Neuronal stem cell (in vitro differentiated cells): Measurements from ENCODE around the gene S1PR2.
"Not testable (repeated sequence)": the region's sequence is repeated elsewhere in the genome, so short reads cannot be mapped to it uniquely, and the experiment has no call there.

Experiments used
- DNase-seq: peaks from one replicate; pipeline ENCODE4 v3.0.0-alpha.2; 2013; ENCODE audit warnings: low spot score
- H2AFZ ChIP-seq: one replicate; pipeline ENCODE4 v1.6.1; 2013; ENCODE audit warnings: mild to moderate bottlenecking, low read length, inconsistent platforms
- H2AK5ac ChIP-seq: 2 replicates; pipeline ENCODE4 v1.6.1; 2013; ENCODE audit warnings: low read depth, mild to moderate bottlenecking, inconsistent platforms, low read length, moderate library complexity, mixed read lengths
- H2BK120ac ChIP-seq: 2 replicates; pipeline ENCODE4 v1.6.1; 2013; ENCODE audit warnings: low read depth, mild to moderate bottlenecking, inconsistent platforms, low read length, moderate library complexity, mixed read lengths
- H2BK12ac ChIP-seq: one replicate; pipeline ENCODE4 v1.6.1; 2013; ENCODE audit warnings: low read length, inconsistent platforms
- H2BK15ac ChIP-seq: 2 replicates; pipeline ENCODE4 v1.6.1; 2013; ENCODE audit warnings: mild to moderate bottlenecking, low read length, inconsistent platforms, mixed read lengths
- H2BK5ac ChIP-seq: one replicate; pipeline ENCODE4 v1.6.1; 2013; ENCODE audit warnings: inconsistent platforms, mild to moderate bottlenecking, low read length, moderate library complexity
- H3K14ac ChIP-seq: one replicate; pipeline ENCODE4 v1.6.1; 2013; ENCODE audit warnings: low read length, inconsistent platforms
- H3K18ac ChIP-seq: 2 replicates; pipeline ENCODE4 v1.6.1; 2013; ENCODE audit warnings: low read length, inconsistent platforms
- H3K23ac ChIP-seq: 2 replicates; pipeline ENCODE4 v1.6.1; 2013; ENCODE audit warnings: low read depth, mild to moderate bottlenecking, mixed read lengths, low read length, inconsistent platforms; ENCODE audit not compliant: poor library complexity
- H3K27ac ChIP-seq: replicated peaks from 3 replicates; pipeline ENCODE4 v1.5.1; 2013; ENCODE audit warnings: low read length, inconsistent platforms
- H3K27me3 ChIP-seq, 3 experiments: 2 replicates each; pipeline ENCODE4 v1.6.1; 2013; ENCODE audit warnings: low read length in 3 of 3, mild to moderate bottlenecking in 2 of 3, inconsistent platforms in 1 of 3, low read depth in 1 of 3, mixed read lengths in 1 of 3, moderate library complexity in 1 of 3; ENCODE audit not compliant: control insufficient read depth in 3 of 3, insufficient read depth in 3 of 3
- H3K36me3 ChIP-seq, 2 donors: replicated peaks in 1 of 2; 2 replicates each; pipeline ENCODE4 v1.6.1; 2013; ENCODE audit warnings: low read length in 2 of 2; ENCODE audit not compliant: control insufficient read depth in 2 of 2, insufficient read depth in 2 of 2
- H3K4ac ChIP-seq: 2 replicates; pipeline ENCODE4 v1.6.1; 2013; ENCODE audit warnings: inconsistent platforms, mild to moderate bottlenecking, low read length, moderate library complexity
- H3K4me1 ChIP-seq, 2 donors: 1 replicate in 1 of 2; 2 replicates in 1 of 2; pipeline ENCODE4 v1.6.1; 2013; ENCODE audit warnings: low read length in 2 of 2, low read depth in 1 of 2; ENCODE audit not compliant: control insufficient read depth in 2 of 2, insufficient read depth in 1 of 2
- H3K4me2 ChIP-seq: one replicate; pipeline ENCODE4 v1.6.1; 2013; ENCODE audit warnings: mild to moderate bottlenecking, low read length, inconsistent platforms; ENCODE audit not compliant: insufficient read depth, poor library complexity, severe bottlenecking
- H3K4me3 ChIP-seq, 2 donors: 2 replicates each; pipeline ENCODE4 v1.5.1; 2013; ENCODE audit warnings: low read length in 2 of 2, mild to moderate bottlenecking in 2 of 2, inconsistent platforms in 1 of 2, moderate library complexity in 1 of 2
- H3K79me1 ChIP-seq: one replicate; pipeline ENCODE4 v1.6.1; 2013; ENCODE audit warnings: low read depth, mild to moderate bottlenecking, inconsistent platforms, low read length, moderate library complexity
- H3K9ac ChIP-seq: one replicate; pipeline ENCODE4 v1.6.1; 2013; ENCODE audit warnings: mild to moderate bottlenecking, low read depth, low read length, inconsistent platforms; ENCODE audit not compliant: poor library complexity
- H3K9me3 ChIP-seq, 2 donors: replicated peaks in 1 of 2; 2 replicates each; pipeline versions ENCODE3 to v1.6.1; 2013; ENCODE audit warnings: low read length in 2 of 2, mild to moderate bottlenecking in 2 of 2, inconsistent platforms in 1 of 2, low read depth in 1 of 2, mixed read lengths in 1 of 2, moderate library complexity in 1 of 2; ENCODE audit not compliant: control insufficient read depth in 2 of 2, insufficient read depth in 1 of 2
- H4K8ac ChIP-seq: one replicate; pipeline ENCODE4 v1.6.1; 2013; ENCODE audit warnings: low read depth, mild to moderate bottlenecking, inconsistent platforms, low read length, moderate library complexity
- H4K91ac ChIP-seq: one replicate; pipeline ENCODE4 v1.6.1; 2013; ENCODE audit warnings: low read length, low read depth, mild to moderate bottlenecking, inconsistent platforms; ENCODE audit not compliant: poor library complexity
- WGBS, 2 donors: extraction: QIAGEN DNeasy Blood & Tissue Kit; methylation state at CpG; one replicate each; pipeline ENCODE4 v1.1.7; 2013; ENCODE audit warnings: missing lambda C conversion rate in 2 of 2, mixed read lengths in 1 of 2; ENCODE audit not compliant: insufficient read length in 2 of 2, insufficient replicate concordance in 1 of 2; ENCODE audit errors: extremely low coverage in 2 of 2; 5-methylcytosine and 5-hydroxymethylcytosine counted together

Gene S1PR2

GRCh38 chr19:10205636-10206035, 25.5 kb downstream of the S1PR2 start:
- Histone ChIP-seq H3K4ac (no peak overlapping the region), H3K14ac (no peak overlapping the region), H3K9me3 (peaks cover 0 to 16% of the 10 kb centered on the region in 2 donors), H3K36me3 (no peaks in the 10 kb centered on the region), H4K91ac (no peak overlapping the region), H3K27me3 (no peaks in the 10 kb centered on the region), H3K79me1 (no peaks in the 10 kb centered on the region), H2BK12ac (no peak overlapping the region), H4K8ac (no peak overlapping the region), H2AK5ac (no peak overlapping the region), H3K4me2 (no peak overlapping the region), H3K27ac (no peak overlapping the region), H3K23ac (no peak overlapping the region), H2BK15ac (no peak overlapping the region), H2AFZ (no peak overlapping the region), H3K18ac (no peak overlapping the region), H3K4me3 (no peak overlapping the region), H2BK120ac (no peak overlapping the region), H2BK5ac (no peak overlapping the region), H3K9ac (no peak overlapping the region), H3K4me1 (no peaks in the 10 kb centered on the region)
- no peak for DNase-seq
- no CpG with 5 or more reads among the region's 4 CpGs for WGBS, 2 donors

DNA sequence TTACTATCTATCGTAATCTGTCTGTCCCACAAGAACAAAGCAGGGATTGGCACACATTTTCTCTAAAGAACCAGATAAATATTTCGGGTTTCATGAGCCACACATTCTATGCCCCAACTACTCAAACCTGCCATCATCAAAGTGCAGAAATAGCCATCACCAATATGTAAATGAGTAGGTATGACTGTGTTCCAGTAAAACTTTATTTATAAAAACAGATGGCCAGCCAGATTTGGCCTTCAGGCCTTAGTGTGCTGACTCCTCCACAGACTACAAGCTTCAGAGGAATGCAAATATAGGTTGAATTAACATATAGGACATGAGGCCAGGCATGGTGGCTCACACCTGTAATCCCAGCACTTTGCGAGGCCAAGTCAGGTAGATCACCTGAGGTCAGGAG, 27.4 kb downstream of the S1PR2 start:
- no peak overlapping the region for H3K4ac ChIP-seq
- H2AFZ ChIP-seq, result no peak overlapping the region
- H3K4me1 ChIP-seq, result no peaks in the 10 kb centered on the region
- no peak overlapping the region for H3K4me3 ChIP-seq
- H2BK15ac ChIP-seq, result no peak overlapping the region
- no peak overlapping the region for H3K23ac ChIP-seq
- no peak overlapping the region for H2BK12ac ChIP-seq
- H4K91ac ChIP-seq, result no peak overlapping the region
- no peaks in the 10 kb centered on the region for H3K36me3 ChIP-seq
- H2BK120ac ChIP-seq, result no peak overlapping the region
- peaks cover 0 to 16% of the 10 kb centered on the region in 2 donors for H3K9me3 ChIP-seq
- no peak overlapping the region for H3K9ac ChIP-seq
- WGBS, 2 donors, result no CpG with 5 or more reads among the region's 3 CpGs
- no peak overlapping the region for H4K8ac ChIP-seq
- H3K27ac ChIP-seq, result no peak overlapping the region
- H2BK5ac ChIP-seq, result no peak overlapping the region
- DNase-seq, result no peak
- H2AK5ac ChIP-seq, result no peak overlapping the region
- no peak overlapping the region for H3K4me2 ChIP-seq
- H3K18ac ChIP-seq, result no peak overlapping the region
- H3K27me3 ChIP-seq, result no peaks in the 10 kb centered on the region
- no peak overlapping the region for H3K14ac ChIP-seq
- no peaks in the 10 kb centered on the region for H3K79me1 ChIP-seq

GRCh38 chr19:10201176-10201575, 30.0 kb downstream of the S1PR2 start:
- no peak overlapping the region for H3K18ac ChIP-seq
- no peak overlapping the region for H4K91ac ChIP-seq
- H3K14ac ChIP-seq, result no peak overlapping the region
- H3K4me3 ChIP-seq, result no peak overlapping the region
- no peak overlapping the region for H3K4ac ChIP-seq
- no peak overlapping the region for H3K27ac ChIP-seq
- no peak overlapping the region for H4K8ac ChIP-seq
- H2BK15ac ChIP-seq, result no peak overlapping the region
- no peak overlapping the region for H2BK5ac ChIP-seq
- H3K4me1 ChIP-seq, result no peaks in the 10 kb centered on the region
- no peak overlapping the region for H3K9ac ChIP-seq
- H3K4me2 ChIP-seq, result no peak overlapping the region
- H3K27me3 ChIP-seq, result no peaks in the 10 kb centered on the region
- H3K23ac ChIP-seq, result no peak overlapping the region
- no peak overlapping the region for H2AK5ac ChIP-seq
- no peaks in the 10 kb centered on the region for H3K36me3 ChIP-seq
- no peak overlapping the region for H2BK120ac ChIP-seq
- no peak for DNase-seq
- no peaks in the 10 kb centered on the region for H3K9me3 ChIP-seq
- WGBS, 2 donors, result no CpG with 5 or more reads among the region's 3 CpGs
- no peak overlapping the region for H2BK12ac ChIP-seq
- no peaks in the 10 kb centered on the region for H3K79me1 ChIP-seq
- H2AFZ ChIP-seq, result no peak overlapping the region

GRCh38 chr19:10200101-10200500, 31.0 kb downstream of the S1PR2 start:
- not testable (repeated sequence) for H3K9me3 ChIP-seq, H3K14ac ChIP-seq, H2BK15ac ChIP-seq, H4K91ac ChIP-seq, H2AK5ac ChIP-seq, H3K4me1 ChIP-seq, H3K9ac ChIP-seq, H3K4me2 ChIP-seq, H3K27me3 ChIP-seq, H3K4ac ChIP-seq, H2BK120ac ChIP-seq, H2BK5ac ChIP-seq, H3K27ac ChIP-seq, H3K23ac ChIP-seq, H3K4me3 ChIP-seq, DNase-seq, H4K8ac ChIP-seq, H2BK12ac ChIP-seq, H3K79me1 ChIP-seq, H3K36me3 ChIP-seq, H3K18ac ChIP-seq, H2AFZ ChIP-seq
- WGBS, 2 donors, result no CpG with 5 or more reads among the region's 15 CpGs
